Measurements from ENCODE around the gene RNASET2.

GRCh38 chr6:166970091-166970490 is 13.7 kb upstream of the RNASET2 start:
- TF ChIP-seq POLR2AphosphoS5 (IDR thresholded peaks at IDR 0.05) (no peak), CTCF (IDR thresholded peaks at IDR 0.05) (no peak)
